ENCODE results near the gene FEM1A. TPM values are rescaled to one million over a fixed set of nuclear protein-coding genes. Genes with fewer than 3 reads are reported as not detected.

FEM1A gene
- total and polyA plus RNA-seq, 10 of the 15 experiments (the other 5 are each of a cell fraction or from before 2014, with no cell fraction given), result 0.27 to 17.4 (median 3.8) TPM

DNA sequence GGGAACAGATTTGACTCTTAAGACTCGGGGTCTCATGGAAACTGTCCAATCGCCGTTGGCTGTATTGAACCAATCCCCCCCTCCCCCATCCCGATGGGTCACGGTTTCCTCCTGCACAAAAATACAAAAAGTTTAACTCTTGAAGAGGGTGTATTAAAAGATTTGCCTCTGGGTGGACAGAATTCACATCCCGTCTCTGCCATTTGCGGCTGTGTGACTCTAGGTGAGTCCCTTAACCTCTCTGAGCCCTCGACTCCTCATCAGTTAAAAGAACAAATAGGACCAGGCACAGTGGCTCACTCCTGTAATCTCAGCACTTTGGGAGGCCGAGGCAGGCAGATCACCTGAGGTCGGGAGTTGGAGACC lies 31.3 kb upstream of the FEM1A start:
- BruUV-seq (replicated peaks), result no TSS peak
- no peaks in the 10 kb centered on the region for H4K20me1 ChIP-seq (ENCODE audit: control insufficient read depth, insufficient read depth)
- TF ChIP-seq SMARCA5 (IDR thresholded peaks at IDR 0.05), result 0 out of 2 replicates have a peak, but pooled peaks have one; percentile 32
- TF ChIP-seq BHLHE40 (IDR thresholded peaks at IDR 0.05; ENCODE audit: borderline replicate concordance in 1 of 2, low read depth in 2 of 2, low read length in 1 of 2), result no peak
- intact Hi-C loops (cut with micrococcal nuclease; ENCODE audit: unreplicated experiment), result no loop called here
- H3K27ac ChIP-seq (ENCODE audit: control insufficient read depth, insufficient read depth), result no peak overlapping the region
- WGBS (ENCODE audit: insufficient coverage, insufficient replicate concordance, low lambda C conversion rate, missing lambda C conversion rate), result 45% methylated on average over 10 of the region's 10 CpGs
- ChIA-PET RAD21 (ENCODE audit: unreplicated experiment) (interaction anchor here (0.6 to 2.2 kb wide), 5 partner anchors 12 to 1328 kb away, joined by 3 to 18 read pairs (median 4); partner anchors contain the start of gene FEM1A), CTCF (interaction anchor here (0.6 to 3.0 kb wide), 4 partner anchors 9 to 813 kb away, joined by 3 to 25 read pairs (median 3); partner anchors contain the start of gene FEM1A), SMC1A (ENCODE audit: uncharacterized antibody, unreplicated experiment) (interaction anchor here (0.8 to 3.8 kb wide), 3 partner anchors 12 to 31 kb away, joined by 3 to 18 read pairs (median 3); partner anchors contain the start of gene FEM1A), POLR2A (interaction anchor here (0.6 to 0.9 kb wide), 2 partner anchors 34 to 208 kb away, joined by 3 read pairs; partner anchors contain the start of gene KDM4B)
- H3K9me3 ChIP-seq (replicated peaks; ENCODE audit: control insufficient read depth, insufficient read depth, low read length), result no peaks in the 10 kb centered on the region
- no peak for ATAC-seq
- H3K4me3 ChIP-seq, result peak overlapping the region; percentile 47; the same call in 1 of the 2 replicates
- H3K79me2 ChIP-seq (ENCODE audit: control insufficient read depth, insufficient read depth, low read length), result no peaks in the 10 kb centered on the region
- H3K9ac ChIP-seq (ENCODE audit: control insufficient read depth, insufficient read depth, low read length), result no peak overlapping the region
- H3K4me2 ChIP-seq (ENCODE audit: control insufficient read depth, insufficient read depth), result peak overlapping the region; percentile 89
- no peak for DNase-seq (ENCODE audit: low read depth, low spot score)
- in situ Hi-C loops (cut with MboI), result no loop called here
- no peak for FAIRE-seq
- H3K36me3 ChIP-seq (ENCODE audit: control insufficient read depth in 2 of 2, insufficient read depth in 2 of 2, low read length in 1 of 2), result no peaks in the 10 kb centered on the region
- no peaks in the 10 kb centered on the region; a peak in 2 of 4 replicates for H3K27me3 ChIP-seq (replicated peaks in 1 of 2; ENCODE audit: control insufficient read depth in 2 of 2, insufficient read depth in 2 of 2, low read length in 1 of 2)
- H3K4me1 ChIP-seq (ENCODE audit: control insufficient read depth, insufficient read depth, low read length), result peaks cover 4% of the 10 kb centered on the region; the same call in 1 of the 2 replicates
- H2AFZ ChIP-seq (ENCODE audit: control insufficient read depth, low read depth, low read length), result peak overlapping the region; percentile 44; the same call in 1 of the 2 replicates

GRCh38 chr19:4763021-4763420 lies 28.5 kb upstream of the FEM1A start:
- Histone ChIP-seq H3K4me2 (ENCODE audit: control insufficient read depth, insufficient read depth) (no peak overlapping the region), H3K9ac (ENCODE audit: control insufficient read depth, insufficient read depth, low read length) (no peak overlapping the region), H3K27ac (ENCODE audit: control insufficient read depth, insufficient read depth) (no peak overlapping the region), H3K4me3 (no peak overlapping the region), H3K36me3 (ENCODE audit: control insufficient read depth in 2 of 2, insufficient read depth in 2 of 2, low read length in 1 of 2) (no peaks in the 10 kb centered on the region), H3K79me2 (ENCODE audit: control insufficient read depth, insufficient read depth, low read length) (no peaks in the 10 kb centered on the region), H4K20me1 (ENCODE audit: control insufficient read depth, insufficient read depth) (no peaks in the 10 kb centered on the region), H3K9me3 (replicated peaks; ENCODE audit: control insufficient read depth, insufficient read depth, low read length) (no peaks in the 10 kb centered on the region), H3K27me3 (replicated peaks in 1 of 2; ENCODE audit: control insufficient read depth in 2 of 2, insufficient read depth in 2 of 2, low read length in 1 of 2) (peaks cover 0 to 1% of the 10 kb centered on the region in 2 experiments; a peak in 2 of 4 replicates), H3K4me1 (ENCODE audit: control insufficient read depth, insufficient read depth, low read length) (peaks cover 4% of the 10 kb centered on the region; the same call in 1 of the 2 replicates), H2AFZ (ENCODE audit: control insufficient read depth, low read depth, low read length) (no peak overlapping the region)
- 40% methylated on average over 6 of the region's 6 CpGs for WGBS (ENCODE audit: insufficient coverage, insufficient replicate concordance, low lambda C conversion rate, missing lambda C conversion rate)
- intact Hi-C loops (cut with micrococcal nuclease; ENCODE audit: unreplicated experiment) (no loop called here), in situ Hi-C loops (cut with MboI) (no loop called here)
- BruUV-seq (replicated peaks), result no TSS peak
- ATAC-seq, result no peak
- FAIRE-seq, result no peak
- no peak for DNase-seq (ENCODE audit: low read depth, low spot score)
- TF ChIP-seq, protein P1, sequence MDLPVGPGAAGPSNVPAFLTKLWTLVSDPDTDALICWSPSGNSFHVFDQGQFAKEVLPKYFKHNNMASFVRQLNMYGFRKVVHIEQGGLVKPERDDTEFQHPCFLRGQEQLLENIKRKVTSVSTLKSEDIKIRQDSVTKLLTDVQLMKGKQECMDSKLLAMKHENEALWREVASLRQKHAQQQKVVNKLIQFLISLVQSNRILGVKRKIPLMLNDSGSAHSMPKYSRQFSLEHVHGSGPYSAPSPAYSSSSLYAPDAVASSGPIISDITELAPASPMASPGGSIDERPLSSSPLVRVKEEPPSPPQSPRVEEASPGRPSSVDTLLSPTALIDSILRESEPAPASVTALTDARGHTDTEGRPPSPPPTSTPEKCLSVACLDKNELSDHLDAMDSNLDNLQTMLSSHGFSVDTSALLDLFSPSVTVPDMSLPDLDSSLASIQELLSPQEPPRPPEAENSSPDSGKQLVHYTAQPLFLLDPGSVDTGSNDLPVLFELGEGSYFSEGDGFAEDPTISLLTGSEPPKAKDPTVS (IDR thresholded peaks at IDR 0.05; ENCODE audit: low read depth, low read length), result peak; percentile 91
- TF ChIP-seq ZBTB33 (IDR thresholded peaks at IDR 0.05), result no peak
- TF ChIP-seq SIN3A (IDR thresholded peaks at IDR 0.05; ENCODE audit: low read depth, low read length), result no peak
- CTCF ChIA-PET, result interaction anchor here (1.1 kb wide), 1 partner anchor 28 kb away, joined by 6 read pairs; the partner anchor contains the start of gene FEM1A
- SMC1A ChIA-PET (ENCODE audit: uncharacterized antibody, unreplicated experiment), result no interaction called here
- RAD21 ChIA-PET (ENCODE audit: unreplicated experiment), result no interaction called here
- POLR2A ChIA-PET, result no interaction called here

Data from GM12878 (cell line).